ENCODE results near the gene TMEM25.
A peak's percentile ranks its signal among the peaks of the same experiment; 100 is the strongest.

The TMEM25 gene

GRCh38 chr11:118572061-118572980, 41.3 kb downstream of the TMEM25 start, which contains the start of gene ARCN1:
TSS of gene ARCN1 (plus strand) at chr11:118572409. CDS start at chr11:118572548, 139 bp downstream.
- peak; percentile 93 for TF ChIP-seq YY1 (IDR thresholded peaks at IDR 0.05; ENCODE audit: low read depth)
- TF ChIP-seq TEAD4 (IDR thresholded peaks at IDR 0.05), result no peak
- 0 out of 2 replicates have a peak, but pooled peaks have one; percentile 18 for TF ChIP-seq CREB1 (IDR thresholded peaks at IDR 0.05; ENCODE audit: low read depth)
- no peak for TF ChIP-seq TCF12 (IDR thresholded peaks at IDR 0.05; ENCODE audit: low read depth)
- no peak for TF ChIP-seq EGR1 (IDR thresholded peaks at IDR 0.05)
- TF ChIP-seq MAX (IDR thresholded peaks at IDR 0.05), result no peak; the same call in 1 of the 2 replicates
- no peak for TF ChIP-seq RAD21 (IDR thresholded peaks at IDR 0.05; ENCODE audit: low read depth)
- TF ChIP-seq TAF1 (IDR thresholded peaks at IDR 0.05; ENCODE audit: low read depth), result peak; percentile 80
- no peak for TF ChIP-seq FOXM1 (IDR thresholded peaks at IDR 0.05; ENCODE audit: borderline replicate concordance, low read depth)
- TF ChIP-seq EP300 (IDR thresholded peaks at IDR 0.05; ENCODE audit: borderline replicate concordance), result no peak
- 0 out of 2 replicates have a peak, but pooled peaks have one; percentile 5 for TF ChIP-seq NFIC (IDR thresholded peaks at IDR 0.05)
- no peak for TF ChIP-seq REST (IDR thresholded peaks at IDR 0.05; ENCODE audit: low read depth)
- no peak for TF ChIP-seq CEBPB (IDR thresholded peaks at IDR 0.05)
- TF ChIP-seq USF1 (IDR thresholded peaks at IDR 0.05), result no peak
- TF ChIP-seq ZBTB7A (IDR thresholded peaks at IDR 0.05; ENCODE audit: low read depth), result no peak

- TF ChIP-seq REST (IDR thresholded peaks at IDR 0.05; ENCODE audit: low read depth) (no peak), CREB1 (IDR thresholded peaks at IDR 0.05; ENCODE audit: low read depth) (no peak), USF1 (IDR thresholded peaks at IDR 0.05) (no peak)
Measured at GRCh38 chr11:118572981-118573550, 42.1 kb downstream of the TMEM25 start.

- TF ChIP-seq RAD21 (IDR thresholded peaks at IDR 0.05; ENCODE audit: low read depth), result no peak
- TF ChIP-seq YY1 (IDR thresholded peaks at IDR 0.05; ENCODE audit: low read depth), result no peak
- no peak for TF ChIP-seq CEBPB (IDR thresholded peaks at IDR 0.05)
- TF ChIP-seq EP300 (IDR thresholded peaks at IDR 0.05; ENCODE audit: borderline replicate concordance), result no peak
- no peak for TF ChIP-seq TCF12 (IDR thresholded peaks at IDR 0.05; ENCODE audit: low read depth)
- no peak for TF ChIP-seq CREB1 (IDR thresholded peaks at IDR 0.05; ENCODE audit: low read depth)
- TF ChIP-seq REST (IDR thresholded peaks at IDR 0.05; ENCODE audit: low read depth), result no peak
- no peak for TF ChIP-seq EGR1 (IDR thresholded peaks at IDR 0.05)
- TF ChIP-seq ZBTB7A (IDR thresholded peaks at IDR 0.05; ENCODE audit: low read depth), result no peak
- TF ChIP-seq FOXM1 (IDR thresholded peaks at IDR 0.05; ENCODE audit: borderline replicate concordance, low read depth), result no peak
- no peak for TF ChIP-seq NFIC (IDR thresholded peaks at IDR 0.05)
- no peak for TF ChIP-seq TEAD4 (IDR thresholded peaks at IDR 0.05)
- no peak for TF ChIP-seq TAF1 (IDR thresholded peaks at IDR 0.05; ENCODE audit: low read depth)
- TF ChIP-seq USF1 (IDR thresholded peaks at IDR 0.05), result no peak
Measured at GRCh38 chr11:118574636-118575035, 43.6 kb downstream of the TMEM25 start.
